ENCODE measurements around the gene PCOLCE2. TPM values are rescaled to one million over a fixed set of nuclear protein-coding genes. Genes with fewer than 3 reads are reported as not detected.

Gene PCOLCE2
- polyA plus RNA-seq, 1 donor (not counting 4 experiments of a cell fraction or from before 2014, with no cell fraction given): 2.4 TPM

GRCh38 chr3:142795332-142795731 is 93.6 kb downstream of the PCOLCE2 start:
- FAIRE-seq (no peak), DNase-seq (ENCODE audit: low read depth, low spot score) (no peak)
- no peak overlapping the region for H3K4me2 ChIP-seq (ENCODE audit: control insufficient read depth, extremely low read depth, insufficient read depth, low read depth, low read length)
- H3K9me3 ChIP-seq (ENCODE audit: control insufficient read depth, low read depth, low read length): no peaks in the 10 kb centered on the region
- dilution Hi-C loops (cut with MboI; ENCODE audit: extremely low pct_ligation_motif_present, low sequenced_read_pairs): no loop called here
- no peak overlapping the region for H3K9ac ChIP-seq (ENCODE audit: control insufficient read depth, extremely low read depth, insufficient read depth, low read length)
- no peaks in the 10 kb centered on the region for H3K4me1 ChIP-seq (ENCODE audit: control insufficient read depth, extremely low read depth, insufficient read depth, low read length)
- no peak overlapping the region for H3K4me3 ChIP-seq (ENCODE audit: control insufficient read depth in 2 of 3, extremely low read depth in 1 of 3, insufficient read depth in 2 of 3, low read depth in 1 of 3, low read length in 3 of 3)
- H3K27me3 ChIP-seq (ENCODE audit: control insufficient read depth, extremely low read depth, insufficient read depth, low read length): no peaks in the 10 kb centered on the region
- H3K79me2 ChIP-seq (ENCODE audit: control insufficient read depth, insufficient read depth, low read length): no peaks in the 10 kb centered on the region
- H3K27ac ChIP-seq (ENCODE audit: control insufficient read depth, insufficient read depth, low read length): no peak overlapping the region
- H3K36me3 ChIP-seq (ENCODE audit: control insufficient read depth in 2 of 2, extremely low read depth in 1 of 2, insufficient read depth in 2 of 2, low read length in 2 of 2): no peaks in the 10 kb centered on the region
- no peak for TF ChIP-seq CTCF (optimal IDR thresholded peaks at IDR 0.05 in 1 of 3, IDR thresholded peaks at IDR 0.05 in 1 of 3, conservative IDR thresholded peaks at IDR 0.05 in 1 of 3; ENCODE audit: extremely low read depth in 1 of 3, insufficient read depth in 2 of 3, low read length in 3 of 3)
- TF ChIP-seq EZH2 (IDR thresholded peaks at IDR 0.05; ENCODE audit: low read length): no peak
- H2AFZ ChIP-seq (ENCODE audit: control insufficient read depth, low read length): no peak overlapping the region
- H4K20me1 ChIP-seq (ENCODE audit: control insufficient read depth, extremely low read depth, insufficient read depth, low read length): no peaks in the 10 kb centered on the region
- no peaks in the 10 kb centered on the region for H3K9me1 ChIP-seq (ENCODE audit: control insufficient read depth, extremely low read depth, insufficient read depth, low read length)

- TF ChIP-seq CTCF (optimal IDR thresholded peaks at IDR 0.05 in 1 of 3, IDR thresholded peaks at IDR 0.05 in 1 of 3, conservative IDR thresholded peaks at IDR 0.05 in 1 of 3; ENCODE audit: extremely low read depth in 1 of 3, insufficient read depth in 2 of 3, low read length in 3 of 3) (no peak), EZH2 (IDR thresholded peaks at IDR 0.05; ENCODE audit: low read length) (no peak)
- dilution Hi-C loops (cut with MboI; ENCODE audit: extremely low pct_ligation_motif_present, low sequenced_read_pairs): no loop called here
Observed at GRCh38 chr3:142794508-142794907, 94.4 kb downstream of the PCOLCE2 start.

More at GRCh38 chr3:142794508-142794907, 94.4 kb downstream of the PCOLCE2 start:
- FAIRE-seq (no peak), DNase-seq (ENCODE audit: low read depth, low spot score) (no peak)
- Histone ChIP-seq H3K9me3 (ENCODE audit: control insufficient read depth, low read depth, low read length) (no peaks in the 10 kb centered on the region), H3K4me3 (ENCODE audit: control insufficient read depth in 2 of 3, extremely low read depth in 1 of 3, insufficient read depth in 2 of 3, low read depth in 1 of 3, low read length in 3 of 3) (no peak overlapping the region), H3K9me1 (ENCODE audit: control insufficient read depth, extremely low read depth, insufficient read depth, low read length) (no peaks in the 10 kb centered on the region), H2AFZ (ENCODE audit: control insufficient read depth, low read length) (no peak overlapping the region), H3K4me1 (ENCODE audit: control insufficient read depth, extremely low read depth, insufficient read depth, low read length) (no peaks in the 10 kb centered on the region), H3K79me2 (ENCODE audit: control insufficient read depth, insufficient read depth, low read length) (no peaks in the 10 kb centered on the region), H4K20me1 (ENCODE audit: control insufficient read depth, extremely low read depth, insufficient read depth, low read length) (no peaks in the 10 kb centered on the region), H3K27ac (ENCODE audit: control insufficient read depth, insufficient read depth, low read length) (no peak overlapping the region), H3K36me3 (ENCODE audit: control insufficient read depth in 2 of 2, extremely low read depth in 1 of 2, insufficient read depth in 2 of 2, low read length in 2 of 2) (no peaks in the 10 kb centered on the region), H3K27me3 (ENCODE audit: control insufficient read depth, extremely low read depth, insufficient read depth, low read length) (no peaks in the 10 kb centered on the region), H3K9ac (ENCODE audit: control insufficient read depth, extremely low read depth, insufficient read depth, low read length) (no peak overlapping the region), H3K4me2 (ENCODE audit: control insufficient read depth, extremely low read depth, insufficient read depth, low read depth, low read length) (no peak overlapping the region)
